GM13976 (cell line): ENCODE results near the gene C1QTNF5.

Experiments used
- DNase-seq: peaks from one replicate; pipeline ENCODE4 v3.0.0; 2012; ENCODE audit warnings: low spot score
- CTCF ChIP-seq: IDR thresholded peaks from 2 replicates; pipeline ENCODE4 v1.5.1; 2012; ENCODE audit warnings: borderline replicate concordance, mild to moderate bottlenecking; ENCODE audit not compliant: insufficient read depth; ENCODE audit errors: extremely low read depth, missing control alignments, control extremely low read depth
- in situ Hi-C: fragments of 300-500 bp; cut with MboI; formaldehyde crosslinking; loops from one replicate; pipeline ENCODE4 v1.12.0; 2022; ENCODE audit warnings: low sequenced_read_pairs, mixed read lengths, inconsistent platforms; ENCODE audit not compliant: unreplicated experiment

The C1QTNF5 gene

GRCh38 chr11:119381181-119381988 is 40.7 kb upstream of the C1QTNF5 start, which contains the start of gene USP2:
USP2 (minus strand) TSS chr11:119381690; CDS start chr11:119373480, 8,210 bp downstream.
- DNase-seq, result peak; percentile 96
- TF ChIP-seq CTCF, result peak; percentile 98

GRCh38 chr11:119380827-119381180 is 40.1 kb upstream of the C1QTNF5 start:
- in situ Hi-C loops, result no loop called here
- TF ChIP-seq CTCF, result no peak
- peak; percentile 15 for DNase-seq

More at GRCh38 chr11:119381181-119381988, 40.7 kb upstream of the C1QTNF5 start, which contains the start of gene USP2:
- in situ Hi-C loops, result no loop called here

GRCh38 chr11:119380160-119380826 is 39.6 kb upstream of the C1QTNF5 start:
- peak; percentile 5 for DNase-seq
- no peak for TF ChIP-seq CTCF
- in situ Hi-C loops, result no loop called here

- TF ChIP-seq CTCF, result no peak
- DNase-seq, result peak; percentile 6
Observed at GRCh38 chr11:119378851-119379465, 38.3 kb upstream of the C1QTNF5 start.

GRCh38 chr11:119377961-119378667 is 37.4 kb upstream of the C1QTNF5 start:
- DNase-seq, result peak; percentile 9
- in situ Hi-C loops, result no loop called here
- TF ChIP-seq CTCF, result no peak

More at GRCh38 chr11:119378851-119379465, 38.3 kb upstream of the C1QTNF5 start:
- in situ Hi-C loops, result no loop called here

GRCh38 chr11:119377112-119377901 is 36.6 kb upstream of the C1QTNF5 start:
- no peak for TF ChIP-seq CTCF
- in situ Hi-C loops, result no loop called here
- peak; percentile 13 for DNase-seq
